Measurements from ENCODE around the gene OR5H6. TPM values are rescaled to one million over a fixed set of nuclear protein-coding genes. Genes with fewer than 3 reads are reported as not detected.
"Not testable (repeated sequence)": the region's sequence is repeated elsewhere in the genome, so short reads cannot be mapped to it uniquely, and the experiment has no call there.

OR5H6 gene
- polyA plus RNA-seq, 1 donor from 2014 or later, result not detected

DNA sequence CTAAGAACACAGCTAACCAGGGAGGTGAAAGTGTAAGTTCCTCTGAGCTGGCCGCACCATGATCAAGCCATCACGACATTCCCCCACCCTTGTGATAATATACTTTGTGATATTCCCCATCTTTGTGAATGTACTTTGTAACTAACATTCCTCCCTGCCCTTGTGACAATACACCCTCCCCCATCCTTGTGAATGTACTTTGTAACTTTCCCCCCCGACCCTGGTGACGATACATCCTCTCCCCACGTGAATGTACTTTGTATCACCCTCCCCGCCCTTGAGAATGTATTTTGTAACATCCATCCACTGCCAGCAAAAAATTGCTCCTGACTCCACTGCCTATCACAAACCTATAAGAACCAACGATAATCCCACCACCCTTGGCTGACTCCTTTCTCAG is 20.2 kb upstream of the OR5H6 start:
- H3K27me3 ChIP-seq (ENCODE audit: insufficient read depth, low read depth, low read length), result no peaks in the 10 kb centered on the region
- no peaks in the 10 kb centered on the region for H3K36me3 ChIP-seq (ENCODE audit: insufficient read depth, low read length)
- H3K79me2 ChIP-seq (replicated peaks; ENCODE audit: insufficient read depth, low read length), result no peaks in the 10 kb centered on the region
- no peak for TF ChIP-seq RAD21 (conservative IDR thresholded peaks at IDR 0.05)
- TF ChIP-seq SMC3 (conservative IDR thresholded peaks at IDR 0.05; ENCODE audit: poor library complexity), result no peak
- TF ChIP-seq, protein P1, sequence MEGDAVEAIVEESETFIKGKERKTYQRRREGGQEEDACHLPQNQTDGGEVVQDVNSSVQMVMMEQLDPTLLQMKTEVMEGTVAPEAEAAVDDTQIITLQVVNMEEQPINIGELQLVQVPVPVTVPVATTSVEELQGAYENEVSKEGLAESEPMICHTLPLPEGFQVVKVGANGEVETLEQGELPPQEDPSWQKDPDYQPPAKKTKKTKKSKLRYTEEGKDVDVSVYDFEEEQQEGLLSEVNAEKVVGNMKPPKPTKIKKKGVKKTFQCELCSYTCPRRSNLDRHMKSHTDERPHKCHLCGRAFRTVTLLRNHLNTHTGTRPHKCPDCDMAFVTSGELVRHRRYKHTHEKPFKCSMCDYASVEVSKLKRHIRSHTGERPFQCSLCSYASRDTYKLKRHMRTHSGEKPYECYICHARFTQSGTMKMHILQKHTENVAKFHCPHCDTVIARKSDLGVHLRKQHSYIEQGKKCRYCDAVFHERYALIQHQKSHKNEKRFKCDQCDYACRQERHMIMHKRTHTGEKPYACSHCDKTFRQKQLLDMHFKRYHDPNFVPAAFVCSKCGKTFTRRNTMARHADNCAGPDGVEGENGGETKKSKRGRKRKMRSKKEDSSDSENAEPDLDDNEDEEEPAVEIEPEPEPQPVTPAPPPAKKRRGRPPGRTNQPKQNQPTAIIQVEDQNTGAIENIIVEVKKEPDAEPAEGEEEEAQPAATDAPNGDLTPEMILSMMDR (IDR thresholded peaks at IDR 0.05; ENCODE audit: poor library complexity, severe bottlenecking), result no peak
- no peak for TF ChIP-seq EP300 (conservative IDR thresholded peaks at IDR 0.05; ENCODE audit: poor library complexity, severe bottlenecking)
- no peak for TF ChIP-seq POLR2AphosphoS5 (IDR thresholded peaks at IDR 0.05)
- TF ChIP-seq, protein P2, sequence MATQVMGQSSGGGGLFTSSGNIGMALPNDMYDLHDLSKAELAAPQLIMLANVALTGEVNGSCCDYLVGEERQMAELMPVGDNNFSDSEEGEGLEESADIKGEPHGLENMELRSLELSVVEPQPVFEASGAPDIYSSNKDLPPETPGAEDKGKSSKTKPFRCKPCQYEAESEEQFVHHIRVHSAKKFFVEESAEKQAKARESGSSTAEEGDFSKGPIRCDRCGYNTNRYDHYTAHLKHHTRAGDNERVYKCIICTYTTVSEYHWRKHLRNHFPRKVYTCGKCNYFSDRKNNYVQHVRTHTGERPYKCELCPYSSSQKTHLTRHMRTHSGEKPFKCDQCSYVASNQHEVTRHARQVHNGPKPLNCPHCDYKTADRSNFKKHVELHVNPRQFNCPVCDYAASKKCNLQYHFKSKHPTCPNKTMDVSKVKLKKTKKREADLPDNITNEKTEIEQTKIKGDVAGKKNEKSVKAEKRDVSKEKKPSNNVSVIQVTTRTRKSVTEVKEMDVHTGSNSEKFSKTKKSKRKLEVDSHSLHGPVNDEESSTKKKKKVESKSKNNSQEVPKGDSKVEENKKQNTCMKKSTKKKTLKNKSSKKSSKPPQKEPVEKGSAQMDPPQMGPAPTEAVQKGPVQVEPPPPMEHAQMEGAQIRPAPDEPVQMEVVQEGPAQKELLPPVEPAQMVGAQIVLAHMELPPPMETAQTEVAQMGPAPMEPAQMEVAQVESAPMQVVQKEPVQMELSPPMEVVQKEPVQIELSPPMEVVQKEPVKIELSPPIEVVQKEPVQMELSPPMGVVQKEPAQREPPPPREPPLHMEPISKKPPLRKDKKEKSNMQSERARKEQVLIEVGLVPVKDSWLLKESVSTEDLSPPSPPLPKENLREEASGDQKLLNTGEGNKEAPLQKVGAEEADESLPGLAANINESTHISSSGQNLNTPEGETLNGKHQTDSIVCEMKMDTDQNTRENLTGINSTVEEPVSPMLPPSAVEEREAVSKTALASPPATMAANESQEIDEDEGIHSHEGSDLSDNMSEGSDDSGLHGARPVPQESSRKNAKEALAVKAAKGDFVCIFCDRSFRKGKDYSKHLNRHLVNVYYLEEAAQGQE (IDR thresholded peaks at IDR 0.05; ENCODE audit: borderline replicate concordance), result no peak
- no peak for TF ChIP-seq MXI1 (conservative IDR thresholded peaks at IDR 0.05; ENCODE audit: poor library complexity, severe bottlenecking)
- TF ChIP-seq TAF1 (IDR thresholded peaks at IDR 0.05; ENCODE audit: low read depth), result no peak
- TF ChIP-seq EZH2 (IDR thresholded peaks at IDR 0.05; ENCODE audit: borderline replicate concordance, insufficient read depth, low read length, poor library complexity, severe bottlenecking), result no peak
- H3F3A ChIP-seq (ENCODE audit: insufficient read depth, low read length, poor library complexity, severe bottlenecking), result no peaks in the 10 kb centered on the region
- H3K9me3 ChIP-seq (ENCODE audit: low read length), result no peaks in the 10 kb centered on the region
- H2AFZ ChIP-seq (ENCODE audit: low read depth, low read length), result no peak overlapping the region
- H3K9me2 ChIP-seq (ENCODE audit: insufficient read depth, low read length), result no peaks in the 10 kb centered on the region
- H3K4me3 ChIP-seq (ENCODE audit: low read length), result no peak overlapping the region
- no peak overlapping the region for H3K27ac ChIP-seq (ENCODE audit: low read length)
- H3K9ac ChIP-seq (ENCODE audit: low read length), result no peak overlapping the region
- H3K4me2 ChIP-seq (ENCODE audit: low read length), result no peak overlapping the region
- H4K20me1 ChIP-seq (ENCODE audit: insufficient read depth), result no peaks in the 10 kb centered on the region

DNA sequence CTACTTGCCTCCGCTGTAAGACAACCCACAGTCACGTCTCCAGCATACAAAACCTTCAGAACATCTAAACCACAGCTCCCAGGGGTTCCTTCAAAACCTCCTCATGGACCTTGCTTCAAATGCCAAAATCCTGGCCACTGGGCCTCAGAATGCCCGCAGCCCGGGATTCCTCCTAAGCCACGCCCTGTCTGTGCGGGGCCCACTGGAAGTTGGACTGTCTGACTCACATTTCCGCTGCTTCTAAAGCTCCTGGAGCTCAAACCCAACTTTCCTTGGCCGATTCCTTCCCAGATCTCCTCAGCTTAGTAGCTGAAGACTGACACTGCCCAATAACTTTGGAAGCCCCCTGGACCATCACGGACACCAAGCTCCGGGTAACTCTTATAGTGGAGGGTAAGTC is 17.9 kb upstream of the OR5H6 start:
- no peaks in the 10 kb centered on the region for H3K36me3 ChIP-seq (ENCODE audit: insufficient read depth, low read length)
- TF ChIP-seq EP300 (conservative IDR thresholded peaks at IDR 0.05; ENCODE audit: poor library complexity, severe bottlenecking) (no peak), RAD21 (conservative IDR thresholded peaks at IDR 0.05) (no peak), SMC3 (conservative IDR thresholded peaks at IDR 0.05; ENCODE audit: poor library complexity) (no peak)
- TF ChIP-seq, protein P1 (IDR thresholded peaks at IDR 0.05; ENCODE audit: poor library complexity, severe bottlenecking), result no peak
- no peak overlapping the region for H3K4me2 ChIP-seq (ENCODE audit: low read length)
- H2AFZ ChIP-seq (ENCODE audit: low read depth, low read length), result no peak overlapping the region
- no peaks in the 10 kb centered on the region for H3K9me2 ChIP-seq (ENCODE audit: insufficient read depth, low read length)
- H3K27ac ChIP-seq (ENCODE audit: low read length), result no peak overlapping the region
- H3K79me2 ChIP-seq (replicated peaks; ENCODE audit: insufficient read depth, low read length), result no peaks in the 10 kb centered on the region
- H4K20me1 ChIP-seq (ENCODE audit: insufficient read depth), result no peaks in the 10 kb centered on the region
- no peaks in the 10 kb centered on the region for H3K9me3 ChIP-seq (ENCODE audit: low read length)
- no peak overlapping the region for H3K4me3 ChIP-seq (ENCODE audit: low read length)
- H3F3A ChIP-seq (ENCODE audit: insufficient read depth, low read length, poor library complexity, severe bottlenecking), result no peaks in the 10 kb centered on the region
- no peaks in the 10 kb centered on the region for H3K27me3 ChIP-seq (ENCODE audit: insufficient read depth, low read depth, low read length)
- no peak overlapping the region for H3K9ac ChIP-seq (ENCODE audit: low read length)

DNA sequence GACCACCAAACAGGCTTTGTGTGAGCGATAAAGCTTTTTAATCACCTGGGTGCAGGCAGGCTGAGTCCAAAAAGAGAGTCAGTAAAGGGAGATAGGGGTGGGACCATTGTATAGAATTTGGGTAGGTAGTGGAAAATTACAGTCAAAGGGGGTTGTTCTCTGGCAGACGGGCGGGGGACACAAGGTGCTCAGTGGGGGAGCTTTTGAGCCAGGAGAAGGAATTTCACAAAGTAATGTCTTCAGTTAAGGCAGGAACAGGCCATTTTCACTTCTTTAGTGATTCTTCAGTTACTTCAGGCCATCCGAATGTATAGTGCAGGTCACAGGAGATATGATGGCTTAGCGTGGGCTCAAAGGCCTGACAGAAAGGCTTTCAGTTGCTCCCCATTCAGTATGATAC is 8.0 kb upstream of the OR5H6 start:
- H3K9me2 ChIP-seq (ENCODE audit: insufficient read depth, low read length); H3F3A ChIP-seq (ENCODE audit: insufficient read depth, low read length, poor library complexity, severe bottlenecking); H3K4me3 ChIP-seq (ENCODE audit: low read length); H4K20me1 ChIP-seq (ENCODE audit: insufficient read depth); H3K36me3 ChIP-seq (ENCODE audit: insufficient read depth, low read length); H3K9me3 ChIP-seq (ENCODE audit: low read length); H3K27ac ChIP-seq (ENCODE audit: low read length); H3K9ac ChIP-seq (ENCODE audit: low read length); H3K4me2 ChIP-seq (ENCODE audit: low read length); H3K27me3 ChIP-seq (ENCODE audit: insufficient read depth, low read depth, low read length); H3K79me2 ChIP-seq (replicated peaks; ENCODE audit: insufficient read depth, low read length); H2AFZ ChIP-seq (ENCODE audit: low read depth, low read length): not testable (repeated sequence)

Data from neural cell (in vitro differentiated cells).